Epithelial cell of esophagus (primary cell): ENCODE results near the gene INPP4A.

Experiments used
- DNase-seq: peaks from one replicate; pipeline ENCODE4 v3.0.0; 2010; ENCODE audit warnings: low read depth
- H3K4me3 ChIP-seq: 2 replicates; pipeline ENCODE4 v1.5.1; 2011; ENCODE audit warnings: mild to moderate bottlenecking, low read length, control low read depth
- TF ChIP-seq, protein P1 (sequence below): IDR thresholded peaks from 2 replicates; pipeline ENCODE4 v1.5.1; 2011; ENCODE audit warnings: low read depth, mild to moderate bottlenecking, low read length, control low read depth, inconsistent platforms; ENCODE audit not compliant: insufficient read depth; ENCODE audit errors: missing control alignments

INPP4A gene

DNA sequence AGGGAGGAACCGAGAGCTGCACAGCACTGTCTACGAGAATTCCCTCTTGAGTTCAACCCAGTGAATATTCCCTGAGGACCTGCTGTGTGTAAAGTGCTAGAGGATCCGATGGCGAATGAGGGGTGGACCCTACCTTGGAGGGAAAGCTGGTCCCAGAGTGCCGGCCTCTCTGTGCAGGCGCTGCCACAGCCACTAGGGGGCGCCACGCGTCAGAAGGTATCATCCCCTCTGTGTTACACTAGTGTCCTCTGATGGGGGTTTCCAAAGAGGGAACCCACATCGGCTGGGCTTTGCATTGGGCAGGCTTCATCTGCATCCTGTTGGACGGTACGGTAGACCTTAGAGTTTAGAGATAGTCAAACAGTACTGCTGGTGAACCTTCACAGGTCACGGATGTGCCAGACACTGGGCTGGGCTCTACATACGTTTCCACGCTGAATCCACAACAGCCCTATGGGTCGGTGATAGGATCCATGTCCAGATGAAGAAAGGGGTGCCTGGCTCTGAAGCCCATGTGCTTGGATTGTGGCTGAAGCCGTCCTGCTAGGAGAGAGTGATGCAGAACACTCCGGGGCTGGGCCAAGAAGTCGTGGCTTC is 124.6 kb downstream of the INPP4A start:
- TF ChIP-seq, protein P1, sequence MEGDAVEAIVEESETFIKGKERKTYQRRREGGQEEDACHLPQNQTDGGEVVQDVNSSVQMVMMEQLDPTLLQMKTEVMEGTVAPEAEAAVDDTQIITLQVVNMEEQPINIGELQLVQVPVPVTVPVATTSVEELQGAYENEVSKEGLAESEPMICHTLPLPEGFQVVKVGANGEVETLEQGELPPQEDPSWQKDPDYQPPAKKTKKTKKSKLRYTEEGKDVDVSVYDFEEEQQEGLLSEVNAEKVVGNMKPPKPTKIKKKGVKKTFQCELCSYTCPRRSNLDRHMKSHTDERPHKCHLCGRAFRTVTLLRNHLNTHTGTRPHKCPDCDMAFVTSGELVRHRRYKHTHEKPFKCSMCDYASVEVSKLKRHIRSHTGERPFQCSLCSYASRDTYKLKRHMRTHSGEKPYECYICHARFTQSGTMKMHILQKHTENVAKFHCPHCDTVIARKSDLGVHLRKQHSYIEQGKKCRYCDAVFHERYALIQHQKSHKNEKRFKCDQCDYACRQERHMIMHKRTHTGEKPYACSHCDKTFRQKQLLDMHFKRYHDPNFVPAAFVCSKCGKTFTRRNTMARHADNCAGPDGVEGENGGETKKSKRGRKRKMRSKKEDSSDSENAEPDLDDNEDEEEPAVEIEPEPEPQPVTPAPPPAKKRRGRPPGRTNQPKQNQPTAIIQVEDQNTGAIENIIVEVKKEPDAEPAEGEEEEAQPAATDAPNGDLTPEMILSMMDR, result peak; percentile 76
- no peak overlapping the region for H3K4me3 ChIP-seq
- peak; percentile 22 for DNase-seq

DNA sequence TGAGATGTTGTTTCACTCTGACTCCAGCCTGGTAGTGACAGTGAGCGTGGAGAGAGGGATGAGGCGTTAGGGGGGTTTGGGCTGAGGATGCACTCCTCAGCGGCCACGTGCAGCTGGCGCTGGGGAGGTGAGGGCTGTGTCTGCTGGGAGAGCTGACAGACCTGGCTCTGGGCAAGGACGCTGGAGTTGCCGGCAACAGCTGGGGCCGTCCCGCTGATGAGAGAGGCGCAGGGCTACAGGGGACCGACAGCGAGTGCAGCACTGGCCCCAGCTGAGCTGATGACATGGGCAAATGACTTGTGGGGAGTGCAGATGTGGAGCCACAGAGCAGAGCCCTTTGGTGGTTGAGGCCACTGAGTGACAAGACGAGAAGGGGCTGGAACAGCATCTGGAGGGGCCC is 125.3 kb downstream of the INPP4A start:
- H3K4me3 ChIP-seq, result no peak overlapping the region
- no peak for DNase-seq
- TF ChIP-seq, protein P1, result no peak

DNA sequence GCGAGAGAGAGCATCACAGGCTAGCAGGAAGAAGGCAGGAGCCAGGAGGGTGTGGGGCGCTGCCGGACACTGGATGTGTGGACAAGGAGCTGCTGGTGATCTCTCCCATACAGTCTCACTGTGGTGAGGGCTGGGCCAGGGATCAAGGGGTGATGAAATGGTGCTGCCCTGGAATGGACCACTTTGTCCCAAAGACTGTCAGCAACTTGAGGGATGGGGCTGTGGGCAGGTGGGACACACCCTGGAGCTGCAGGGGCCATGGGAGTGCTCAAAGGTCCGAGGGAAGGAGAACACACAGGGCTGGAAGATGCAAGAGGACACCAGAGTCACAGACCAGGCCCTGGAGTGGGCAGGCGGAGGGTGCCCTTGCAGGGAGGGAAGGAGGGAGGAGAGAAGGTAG is 125.7 kb downstream of the INPP4A start:
- TF ChIP-seq, protein P1, result no peak
- DNase-seq, result no peak
- H3K4me3 ChIP-seq, result no peak overlapping the region

DNA sequence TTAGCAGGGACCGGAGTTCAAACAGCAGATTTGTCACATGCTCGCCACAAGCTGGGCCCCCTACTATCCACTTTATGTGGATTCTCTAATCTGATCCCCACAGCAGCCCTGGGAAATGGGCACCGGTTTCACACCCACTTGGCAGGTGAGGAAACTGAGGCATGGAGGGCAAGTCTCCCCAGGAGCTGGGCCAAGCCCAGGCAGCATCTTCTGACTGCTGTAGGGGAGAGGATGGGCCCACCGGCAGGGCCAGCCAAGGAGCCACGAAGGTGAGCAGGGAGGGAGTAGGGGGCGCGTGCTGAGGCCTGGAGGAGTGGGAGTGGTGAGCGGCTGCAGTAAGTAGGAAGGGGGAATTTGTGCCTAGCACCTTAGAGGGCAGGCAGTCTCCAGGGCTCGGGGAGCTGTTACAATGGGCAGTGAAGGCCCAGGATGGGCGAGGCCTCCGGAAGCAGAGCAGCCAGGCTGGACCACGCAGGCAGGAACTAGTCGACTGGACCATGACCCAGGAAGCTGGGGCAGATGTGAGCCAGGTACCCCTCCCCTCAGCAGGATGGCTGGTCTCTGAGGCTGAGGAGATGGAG is 126.6 kb downstream of the INPP4A start:
- no peak overlapping the region for H3K4me3 ChIP-seq
- DNase-seq, result no peak
- TF ChIP-seq, protein P1, result no peak

DNA sequence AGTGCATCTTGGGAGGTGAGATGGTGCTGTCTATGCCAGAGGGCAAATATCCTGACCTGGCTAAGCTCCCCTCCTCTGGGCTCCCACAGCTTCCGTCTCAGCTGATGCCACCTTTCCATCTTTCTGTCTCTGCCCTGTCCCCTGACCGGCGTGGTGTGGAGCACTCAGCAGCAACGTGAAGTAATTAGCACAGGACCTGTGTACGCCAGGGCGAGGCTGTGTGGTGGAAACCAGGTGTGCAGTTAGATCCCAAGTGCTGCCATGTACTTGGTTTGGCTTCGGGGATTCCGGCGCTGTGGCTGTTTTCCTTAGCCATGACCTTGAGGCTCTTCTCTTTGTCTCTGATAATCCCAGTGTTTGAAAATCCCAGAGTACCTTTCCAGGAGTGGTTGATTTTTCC is 127.1 kb downstream of the INPP4A start:
- TF ChIP-seq, protein P1, result no peak
- DNase-seq, result no peak
- H3K4me3 ChIP-seq, result no peak overlapping the region

DNA sequence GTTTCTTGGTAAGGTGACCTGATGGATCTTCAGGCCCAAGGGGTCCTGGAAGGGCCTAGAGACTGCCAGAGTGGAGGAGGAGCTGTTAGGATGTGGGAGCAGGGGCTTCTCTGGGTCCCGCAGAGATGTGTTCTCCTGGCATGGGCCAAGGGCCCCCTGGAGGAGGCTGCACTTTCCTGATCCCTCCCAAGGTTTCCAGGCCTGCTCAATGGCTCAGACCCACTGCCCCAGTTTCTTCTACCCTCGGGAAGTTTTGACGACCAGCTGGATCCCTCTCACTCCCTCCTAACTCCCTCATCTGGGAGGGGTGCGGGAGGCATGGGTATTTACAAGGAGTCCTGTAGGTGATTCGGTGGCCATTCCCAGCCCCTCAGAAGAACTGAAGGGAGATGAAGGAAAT is 127.6 kb downstream of the INPP4A start:
- no peak overlapping the region for H3K4me3 ChIP-seq
- no peak for DNase-seq
- TF ChIP-seq, protein P1, result no peak

DNA sequence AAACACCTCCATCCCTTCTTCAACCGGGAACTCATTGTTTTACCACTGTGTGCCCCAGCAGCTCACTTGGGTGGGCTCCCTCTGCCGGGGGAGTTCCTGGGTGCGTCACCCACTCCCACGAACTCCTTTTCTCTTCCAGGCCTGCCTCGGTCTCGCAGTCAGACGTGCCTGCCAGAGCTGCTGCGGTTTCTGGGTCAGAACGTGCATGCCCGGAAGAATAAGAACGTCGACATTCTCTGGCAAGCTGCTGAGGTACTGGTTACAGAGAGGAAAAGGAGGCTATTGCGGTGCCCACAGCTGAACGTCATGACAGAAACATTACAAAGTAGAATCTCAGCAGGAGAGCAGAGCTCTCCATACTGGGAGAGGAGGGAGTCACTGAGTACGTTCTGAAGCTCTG is 128.0 kb downstream of the INPP4A start:
- TF ChIP-seq, protein P1, result no peak
- DNase-seq, result no peak
- H3K4me3 ChIP-seq, result no peak overlapping the region
